ENCODE data around the gene B4GALT1. TPM values are rescaled to one million over a fixed set of nuclear protein-coding genes. Genes with fewer than 3 reads are reported as not detected.
"Not testable (repeated sequence)": the region's sequence is repeated elsewhere in the genome, so short reads cannot be mapped to it uniquely, and the experiment has no call there.

B4GALT1 gene
- total RNA-seq, 1 donor from 2014 or later = 72.0 TPM

DNA sequence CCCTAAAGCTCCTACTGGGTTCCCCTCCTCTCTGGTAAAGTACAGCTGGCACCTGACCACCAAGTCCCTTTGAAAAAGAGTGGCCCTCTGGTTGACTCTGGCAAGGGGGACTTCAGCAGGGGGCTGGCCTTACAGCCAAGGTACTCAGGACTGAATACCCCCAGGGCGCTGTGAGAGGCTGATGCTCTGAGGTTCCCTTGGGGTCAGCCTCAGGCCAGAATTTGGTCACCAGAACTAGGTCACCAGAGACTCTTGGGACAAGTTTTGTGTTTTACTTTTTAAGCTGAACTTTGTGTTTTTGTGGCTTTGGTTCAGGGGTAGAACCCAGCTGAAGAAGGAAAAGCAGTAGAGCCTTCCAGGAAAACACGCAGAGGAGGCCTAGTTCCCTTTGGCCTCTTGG lies 67.4 kb downstream of the B4GALT1 start:
- intact Hi-C loops (cut with DNase I) = no loop called here

DNA sequence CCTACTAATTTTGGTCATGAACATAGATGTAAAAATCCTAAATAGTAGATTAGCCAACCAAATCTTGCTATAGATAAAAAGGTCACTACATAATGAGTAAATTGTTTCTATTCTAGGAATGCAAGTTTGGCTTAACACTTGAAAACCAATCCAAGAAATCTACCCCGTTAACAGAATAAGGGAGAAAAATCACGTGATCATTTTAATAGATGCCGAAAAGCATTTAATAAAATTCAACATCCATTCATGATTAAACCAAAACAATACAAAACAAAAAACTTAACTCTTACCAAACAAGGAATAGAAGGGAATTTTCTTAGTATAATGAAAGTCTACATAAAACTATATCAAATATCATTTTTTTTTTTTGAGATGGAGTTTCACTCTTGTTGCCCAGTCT lies 69.9 kb downstream of the B4GALT1 start:
- no peaks in the 10 kb centered on the region for H3K36me3 ChIP-seq
- H3K4me1 ChIP-seq = no peaks in the 10 kb centered on the region
- TF ChIP-seq, protein P1, sequence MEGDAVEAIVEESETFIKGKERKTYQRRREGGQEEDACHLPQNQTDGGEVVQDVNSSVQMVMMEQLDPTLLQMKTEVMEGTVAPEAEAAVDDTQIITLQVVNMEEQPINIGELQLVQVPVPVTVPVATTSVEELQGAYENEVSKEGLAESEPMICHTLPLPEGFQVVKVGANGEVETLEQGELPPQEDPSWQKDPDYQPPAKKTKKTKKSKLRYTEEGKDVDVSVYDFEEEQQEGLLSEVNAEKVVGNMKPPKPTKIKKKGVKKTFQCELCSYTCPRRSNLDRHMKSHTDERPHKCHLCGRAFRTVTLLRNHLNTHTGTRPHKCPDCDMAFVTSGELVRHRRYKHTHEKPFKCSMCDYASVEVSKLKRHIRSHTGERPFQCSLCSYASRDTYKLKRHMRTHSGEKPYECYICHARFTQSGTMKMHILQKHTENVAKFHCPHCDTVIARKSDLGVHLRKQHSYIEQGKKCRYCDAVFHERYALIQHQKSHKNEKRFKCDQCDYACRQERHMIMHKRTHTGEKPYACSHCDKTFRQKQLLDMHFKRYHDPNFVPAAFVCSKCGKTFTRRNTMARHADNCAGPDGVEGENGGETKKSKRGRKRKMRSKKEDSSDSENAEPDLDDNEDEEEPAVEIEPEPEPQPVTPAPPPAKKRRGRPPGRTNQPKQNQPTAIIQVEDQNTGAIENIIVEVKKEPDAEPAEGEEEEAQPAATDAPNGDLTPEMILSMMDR (IDR thresholded peaks at IDR 0.05) = no peak
- ATAC-seq (no peak), DNase-seq (no peak)
- no peak overlapping the region for H3K4me3 ChIP-seq
- no peaks in the 10 kb centered on the region for H3K9me3 ChIP-seq
- no peak overlapping the region for H3K27ac ChIP-seq
- intact Hi-C loops (cut with DNase I) = no loop called here
- no peaks in the 10 kb centered on the region for H3K27me3 ChIP-seq (ENCODE audit: low read depth)

More for the DNA sequence above, 67.4 kb downstream of the B4GALT1 start:
- ATAC-seq (no peak), DNase-seq (no peak)
- Histone ChIP-seq H3K36me3 (no peaks in the 10 kb centered on the region), H3K27ac (no peak overlapping the region), H3K27me3 (ENCODE audit: low read depth) (no peaks in the 10 kb centered on the region), H3K4me1 (no peaks in the 10 kb centered on the region), H3K4me3 (no peak overlapping the region), H3K9me3 (no peaks in the 10 kb centered on the region)
- TF ChIP-seq, protein P1 (IDR thresholded peaks at IDR 0.05) = no peak

DNA sequence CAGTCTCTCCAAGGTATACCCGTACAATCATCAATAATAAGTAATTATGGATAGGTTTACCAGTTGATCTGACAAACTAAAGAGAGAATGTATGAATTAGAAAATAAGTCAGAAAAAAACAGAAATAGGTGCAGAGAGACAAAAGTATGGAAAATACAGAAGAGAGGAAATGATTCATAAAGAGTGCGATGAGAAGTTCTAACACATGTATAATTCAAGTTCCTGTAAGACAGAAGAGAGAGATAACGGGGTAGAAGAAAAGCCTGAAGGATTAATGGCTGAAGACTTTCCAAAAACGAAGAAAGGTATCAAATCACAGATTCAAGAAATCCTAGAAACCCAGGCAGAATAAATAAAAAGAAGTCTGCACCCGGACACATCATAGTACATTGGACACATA lies 74.5 kb downstream of the B4GALT1 start:
- Histone ChIP-seq H3K4me3 (no peak overlapping the region), H3K36me3 (no peaks in the 10 kb centered on the region), H3K4me1 (no peaks in the 10 kb centered on the region), H3K27me3 (ENCODE audit: low read depth) (no peaks in the 10 kb centered on the region), H3K9me3 (no peaks in the 10 kb centered on the region), H3K27ac (no peak overlapping the region)
- TF ChIP-seq, protein P1 (IDR thresholded peaks at IDR 0.05) = no peak
- no peak for ATAC-seq
- intact Hi-C loops (cut with DNase I) = no loop called here
- no peak for DNase-seq

DNA sequence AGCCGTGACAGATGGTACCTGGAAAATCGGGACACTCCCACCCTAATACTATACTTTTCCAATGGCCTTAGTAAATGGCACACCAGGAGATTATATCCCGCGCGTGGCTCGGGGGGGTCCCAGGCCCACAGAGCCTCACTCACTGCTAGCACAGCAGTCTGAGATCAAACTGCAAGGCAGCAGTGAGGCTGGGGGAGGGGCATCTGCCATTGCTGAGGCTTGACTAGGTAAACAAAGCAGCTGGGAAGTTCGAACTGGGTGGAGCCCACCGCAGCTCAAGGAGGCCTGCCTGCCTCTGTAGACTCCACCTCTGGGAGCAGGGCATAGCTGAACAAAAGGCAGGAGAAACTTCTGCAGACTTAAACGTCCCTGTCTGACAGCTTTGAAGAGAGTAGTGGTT lies 81.5 kb downstream of the B4GALT1 start:
- DNase-seq; intact Hi-C loops (cut with DNase I); H3K27ac ChIP-seq; H3K27me3 ChIP-seq (ENCODE audit: low read depth); H3K36me3 ChIP-seq; H3K9me3 ChIP-seq; ATAC-seq; H3K4me3 ChIP-seq: not testable (repeated sequence)
- peaks cover 26% of the 10 kb centered on the region for H3K4me1 ChIP-seq

DNA sequence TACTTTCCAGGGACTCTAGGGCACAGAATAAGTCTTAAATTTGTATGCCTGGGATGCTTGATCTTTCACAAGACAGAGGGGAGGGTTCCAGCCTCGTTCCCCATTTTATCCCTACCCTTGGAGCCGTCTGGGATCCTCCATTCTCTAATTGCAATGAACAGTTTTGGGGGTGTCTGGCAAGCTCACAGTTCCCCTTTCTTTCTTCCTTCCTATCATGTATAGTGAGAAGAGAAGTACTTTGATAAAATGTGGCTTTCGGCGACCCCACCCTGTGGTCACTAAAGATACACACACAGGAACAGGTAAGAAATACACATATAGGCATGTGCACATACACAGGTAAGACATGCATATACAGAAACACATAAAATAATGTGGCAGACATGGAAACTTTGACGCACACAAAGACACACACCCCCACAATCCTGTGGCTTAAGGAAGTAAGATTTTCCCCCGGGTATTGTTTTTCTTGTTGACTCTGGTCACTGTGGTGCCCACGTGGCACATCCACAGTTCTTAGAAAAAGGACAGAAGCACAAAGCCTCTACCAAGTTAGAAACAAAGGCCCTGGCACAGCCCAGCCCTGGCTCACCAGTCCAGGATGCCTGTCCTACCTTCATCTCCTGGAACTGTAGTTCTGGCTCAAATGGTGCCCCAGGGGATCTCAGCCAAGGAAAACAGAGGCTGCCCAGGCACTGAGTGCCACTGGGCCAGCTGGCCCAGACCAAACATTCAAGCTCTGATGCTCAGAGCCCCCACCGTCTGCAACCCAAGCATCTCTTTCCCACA lies 84.4 kb downstream of the B4GALT1 start:
- intact Hi-C loops (cut with DNase I) = loop anchor here (5.0 kb wide), 1 partner anchor 145 kb away; no protein-coding TSS in a partner anchor
- H3K36me3 ChIP-seq = no peaks in the 10 kb centered on the region
- H3K27ac ChIP-seq = peak overlapping the region; percentile 56
- peaks cover 28% of the 10 kb centered on the region for H3K4me1 ChIP-seq
- no peaks in the 10 kb centered on the region for H3K9me3 ChIP-seq
- H3K4me3 ChIP-seq = no peak overlapping the region
- H3K27me3 ChIP-seq (ENCODE audit: low read depth) = no peaks in the 10 kb centered on the region
- TF ChIP-seq, protein P1 (IDR thresholded peaks at IDR 0.05) = no peak
- ATAC-seq (peak; percentile 45 to 74), DNase-seq (peak; percentile 57)

DNA sequence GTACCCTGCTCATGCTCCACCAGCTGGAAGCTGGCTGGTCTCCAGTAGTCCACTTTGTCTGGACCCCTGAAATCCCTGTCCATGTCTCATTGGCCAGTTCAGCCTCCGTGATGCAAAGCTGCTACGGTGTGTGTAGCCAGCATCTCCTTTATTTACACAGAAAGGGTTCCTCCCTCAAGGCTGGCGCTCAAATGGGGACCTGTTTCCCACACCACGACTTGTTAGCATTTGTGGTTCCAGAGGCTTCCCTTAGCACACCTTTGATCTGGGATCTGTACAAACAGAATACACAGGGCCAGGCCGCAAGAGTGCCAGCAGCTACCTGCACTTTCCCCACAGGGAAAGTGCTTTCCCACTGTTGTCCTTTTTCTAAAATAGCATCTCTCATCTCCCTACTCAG lies 85.0 kb downstream of the B4GALT1 start:
- H3K27me3 ChIP-seq (ENCODE audit: low read depth) = no peaks in the 10 kb centered on the region
- H3K9me3 ChIP-seq = no peaks in the 10 kb centered on the region
- peak overlapping the region; percentile 56 for H3K27ac ChIP-seq
- H3K4me3 ChIP-seq = no peak overlapping the region
- ATAC-seq (no peak), DNase-seq (no peak)
- no peaks in the 10 kb centered on the region for H3K36me3 ChIP-seq
- TF ChIP-seq, protein P1 (IDR thresholded peaks at IDR 0.05) = no peak
- peaks cover 28% of the 10 kb centered on the region for H3K4me1 ChIP-seq
- intact Hi-C loops (cut with DNase I) = loop anchor here (5.0 kb wide), 1 partner anchor 145 kb away; no protein-coding TSS in a partner anchor
